GM13977 (cell line): ENCODE measurements around the gene CCDC184.

Experiments
- DNase-seq: peaks from one replicate; pipeline ENCODE4 v3.0.0; 2012; ENCODE audit warnings: low spot score
- in situ Hi-C: fragments of 300-500 bp; cut with MboI; formaldehyde crosslinking; loops from one replicate; pipeline ENCODE4 v1.12.0; 2022; ENCODE audit warnings: low sequenced_read_pairs, low pct_unique_long_range_greater_than_20kb, mixed read lengths, inconsistent platforms; ENCODE audit not compliant: unreplicated experiment
- TF ChIP-seq, protein P1 (sequence below): IDR thresholded peaks from 2 replicates; pipeline ENCODE4 v1.5.1; 2012; ENCODE audit warnings: mild to moderate bottlenecking, control low read depth; ENCODE audit not compliant: insufficient read depth; ENCODE audit errors: extremely low read depth, missing control alignments

CCDC184 gene

DNA sequence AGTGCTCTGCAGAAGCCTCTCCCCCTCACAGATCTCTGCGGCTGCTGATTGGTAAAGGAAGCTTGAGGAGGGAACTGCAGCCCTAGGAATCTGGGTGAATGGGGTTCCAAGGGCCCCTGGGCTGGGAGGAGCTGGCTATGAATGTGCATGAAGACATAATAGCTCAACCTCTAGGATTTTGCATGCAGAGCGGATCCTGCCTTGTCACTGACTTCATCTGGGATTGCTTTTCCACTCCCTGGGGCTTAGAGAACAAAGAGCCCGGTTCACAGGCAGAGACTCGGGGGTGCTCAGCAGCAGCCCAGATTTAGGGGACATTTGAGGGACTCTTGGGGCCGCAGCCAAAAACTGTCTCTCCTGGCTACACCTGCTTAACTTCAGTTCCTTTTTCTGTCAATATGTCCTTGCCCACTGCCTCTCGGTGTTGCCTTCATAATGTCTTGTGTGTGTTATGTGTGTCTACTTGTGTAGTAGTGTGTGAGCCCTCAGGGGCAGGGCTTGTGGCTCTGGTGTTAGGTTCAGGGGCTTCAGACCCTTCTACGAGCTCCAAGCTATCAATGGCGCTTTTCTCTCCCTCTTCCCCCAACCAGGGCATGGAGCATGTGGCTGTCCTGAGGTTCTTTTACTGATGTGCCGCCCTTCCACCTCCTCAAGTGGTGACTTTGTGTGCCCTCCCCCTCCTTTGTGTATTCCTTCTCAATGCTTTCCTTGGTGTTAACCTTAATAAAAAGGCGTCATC is 1.9 kb downstream of the CCDC184 start:
- peak; percentile 30 for DNase-seq
- in situ Hi-C loops = loop anchor here (25.0 kb wide), 1 partner anchor 427 kb away; no protein-coding TSS in a partner anchor

DNA sequence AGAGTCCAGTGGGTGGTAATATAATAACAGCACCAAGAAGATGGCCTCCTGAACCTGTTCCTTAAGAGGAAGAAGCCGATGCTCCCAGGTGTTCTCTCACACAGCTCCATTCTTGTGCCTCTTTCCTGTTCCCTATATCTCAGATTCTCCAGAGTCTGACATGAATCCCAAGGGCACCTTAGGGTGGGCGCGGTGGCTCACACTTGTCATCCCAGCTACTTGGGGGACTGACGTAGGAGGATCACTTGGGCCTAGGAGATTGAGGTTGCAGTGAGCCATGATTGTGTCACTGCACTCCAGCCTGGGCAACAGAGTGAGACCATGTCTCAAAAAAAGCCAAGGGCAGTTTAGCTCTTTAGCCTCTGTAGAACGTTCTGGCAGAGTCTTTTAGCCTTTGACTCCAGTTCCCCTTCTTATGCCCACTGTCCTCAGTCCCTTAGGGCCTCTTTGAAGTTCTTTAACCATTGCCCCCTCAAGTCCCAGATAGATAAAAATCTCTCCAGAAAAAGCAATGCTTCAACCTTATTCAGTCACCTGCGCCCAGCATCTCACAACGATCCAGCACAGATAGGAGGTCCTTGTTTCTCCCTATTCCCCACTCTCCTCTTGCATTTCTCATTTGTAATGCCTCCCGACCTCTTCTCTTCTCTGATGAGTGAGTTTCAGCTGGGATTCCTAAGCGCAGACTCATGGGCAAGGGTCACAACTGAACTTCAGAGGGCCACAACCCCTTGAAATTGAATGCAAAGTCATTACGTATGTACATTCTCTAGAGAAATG is 4.7 kb downstream of the CCDC184 start:
- in situ Hi-C loops = loop anchor here (25.0 kb wide), 1 partner anchor 424 kb away; no protein-coding TSS in a partner anchor
- DNase-seq = no peak
- TF ChIP-seq, protein P1, sequence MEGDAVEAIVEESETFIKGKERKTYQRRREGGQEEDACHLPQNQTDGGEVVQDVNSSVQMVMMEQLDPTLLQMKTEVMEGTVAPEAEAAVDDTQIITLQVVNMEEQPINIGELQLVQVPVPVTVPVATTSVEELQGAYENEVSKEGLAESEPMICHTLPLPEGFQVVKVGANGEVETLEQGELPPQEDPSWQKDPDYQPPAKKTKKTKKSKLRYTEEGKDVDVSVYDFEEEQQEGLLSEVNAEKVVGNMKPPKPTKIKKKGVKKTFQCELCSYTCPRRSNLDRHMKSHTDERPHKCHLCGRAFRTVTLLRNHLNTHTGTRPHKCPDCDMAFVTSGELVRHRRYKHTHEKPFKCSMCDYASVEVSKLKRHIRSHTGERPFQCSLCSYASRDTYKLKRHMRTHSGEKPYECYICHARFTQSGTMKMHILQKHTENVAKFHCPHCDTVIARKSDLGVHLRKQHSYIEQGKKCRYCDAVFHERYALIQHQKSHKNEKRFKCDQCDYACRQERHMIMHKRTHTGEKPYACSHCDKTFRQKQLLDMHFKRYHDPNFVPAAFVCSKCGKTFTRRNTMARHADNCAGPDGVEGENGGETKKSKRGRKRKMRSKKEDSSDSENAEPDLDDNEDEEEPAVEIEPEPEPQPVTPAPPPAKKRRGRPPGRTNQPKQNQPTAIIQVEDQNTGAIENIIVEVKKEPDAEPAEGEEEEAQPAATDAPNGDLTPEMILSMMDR = no peak

More for the DNA sequence above, 1.9 kb downstream of the CCDC184 start:
- TF ChIP-seq, protein P1 = no peak

GRCh38 chr12:48189331-48190125 is 6.1 kb downstream of the CCDC184 start:
- DNase-seq = peak; percentile 63
- in situ Hi-C loops = loop anchor here (25.0 kb wide), 1 partner anchor 423 kb away; no protein-coding TSS in a partner anchor
- TF ChIP-seq, protein P1 = peak; percentile 84

GRCh38 chr12:48191096-48191495 is 7.7 kb downstream of the CCDC184 start:
- DNase-seq = no peak
- TF ChIP-seq, protein P1 = no peak
- in situ Hi-C loops = loop anchor here (25.0 kb wide), 1 partner anchor 421 kb away; no protein-coding TSS in a partner anchor

GRCh38 chr12:48192861-48193260 is 9.4 kb downstream of the CCDC184 start:
- in situ Hi-C loops = loop anchor here (25.0 kb wide), 1 partner anchor 419 kb away; no protein-coding TSS in a partner anchor

DNA sequence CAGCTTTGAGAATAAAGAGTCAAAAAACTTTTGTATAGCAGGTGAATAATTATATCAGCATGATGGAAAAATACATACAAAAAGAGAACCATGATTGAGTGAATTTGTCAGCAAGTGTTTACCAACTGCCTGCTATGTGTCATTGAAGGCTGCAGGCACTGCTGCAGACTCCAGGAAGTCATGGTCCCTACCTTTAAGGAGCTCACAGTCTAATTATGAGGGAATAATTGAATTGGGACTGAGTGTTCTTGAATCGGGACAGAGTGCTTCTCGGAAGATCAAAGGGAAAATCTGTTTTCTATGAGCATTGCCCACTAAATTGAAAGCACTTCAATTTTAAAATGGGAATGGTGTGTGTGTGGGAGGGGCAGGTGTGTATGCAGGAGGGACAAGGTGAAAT is 10.2 kb downstream of the CCDC184 start:
- TF ChIP-seq, protein P1 = no peak
- no peak for DNase-seq
- in situ Hi-C loops = loop anchor here (25.0 kb wide), 1 partner anchor 419 kb away; no protein-coding TSS in a partner anchor

More at GRCh38 chr12:48192861-48193260, 9.4 kb downstream of the CCDC184 start:
- TF ChIP-seq, protein P1 = no peak
- DNase-seq = no peak
